HEK293 (cell line): ENCODE results near the gene EDARADD.

ENCODE experiments used
- IKZF3 ChIP-seq: fragments of 450-650 bp; IDR thresholded peaks from 2 replicates; pipeline ENCODE4 v1.5.0; 2018; ENCODE audit warnings: missing biosample characterization, mild to moderate bottlenecking, missing genetic modification characterization, moderate library complexity
- KLF9 ChIP-seq: fragments of 450-650 bp; formaldehyde crosslinking; IDR thresholded peaks from 2 replicates; pipeline ENCODE4 v1.5.1; 2016; ENCODE audit warnings: missing biosample characterization, missing genetic modification characterization, low read depth
- PRDM1 ChIP-seq: fragments of 450-650 bp; formaldehyde crosslinking; IDR thresholded peaks from 2 replicates; pipeline ENCODE4; 2016; ENCODE audit warnings: missing biosample characterization, missing genetic modification characterization
- PRDM2 ChIP-seq: fragments of 450-650 bp; formaldehyde crosslinking; IDR thresholded peaks from 2 replicates; pipeline ENCODE4 v1.5.1; 2016; ENCODE audit warnings: missing biosample characterization, missing genetic modification characterization, borderline replicate concordance
- PRDM4 ChIP-seq: fragments of 450-650 bp; formaldehyde crosslinking; IDR thresholded peaks from 2 replicates; pipeline ENCODE4 v1.5.1; 2017; ENCODE audit warnings: missing biosample characterization, missing genetic modification characterization
- SCRT2 ChIP-seq: fragments of 450-650 bp; formaldehyde crosslinking; IDR thresholded peaks from 2 replicates; pipeline ENCODE4 v1.5.1; 2016; ENCODE audit warnings: missing biosample characterization, missing genetic modification characterization
- TCF7L2 ChIP-seq: IDR thresholded peaks from 2 replicates; pipeline ENCODE4 v1.6.1; 2011; ENCODE audit warnings: low read depth, mild to moderate bottlenecking, inconsistent platforms, low read length, moderate library complexity, borderline replicate concordance
- YY1 ChIP-seq: fragments of 450-650 bp; formaldehyde crosslinking; IDR thresholded peaks from 2 replicates; pipeline ENCODE4 v1.5.1; 2018; ENCODE audit warnings: missing biosample characterization, missing genetic modification characterization
- ZEB2 ChIP-seq: fragments of 450-650 bp; formaldehyde crosslinking; IDR thresholded peaks from 2 replicates; pipeline ENCODE4 v1.5.1; 2016; ENCODE audit warnings: missing biosample characterization, missing genetic modification characterization
- ZFHX2 ChIP-seq: fragments of 450-650 bp; formaldehyde crosslinking; conservative IDR thresholded peaks from 2 replicates; pipeline ENCODE4 v1.5.1; 2016; ENCODE audit warnings: missing biosample characterization, missing genetic modification characterization
- ZNF157 ChIP-seq: fragments of 450-650 bp; formaldehyde crosslinking; IDR thresholded peaks from 2 replicates; pipeline ENCODE4 v1.5.1; 2016; ENCODE audit warnings: missing biosample characterization, missing genetic modification characterization
- ZNF184 ChIP-seq: fragments of 450-650 bp; IDR thresholded peaks from 2 replicates; pipeline ENCODE4 v1.5.1; 2018; ENCODE audit warnings: missing biosample characterization, mild to moderate bottlenecking, missing genetic modification characterization
- ZNF202 ChIP-seq: fragments of 450-650 bp; formaldehyde crosslinking; IDR thresholded peaks from 2 replicates; pipeline ENCODE4 v1.5.1; 2016; ENCODE audit warnings: missing biosample characterization, missing genetic modification characterization, borderline replicate concordance
- ZNF248 ChIP-seq: fragments of 450-650 bp; formaldehyde crosslinking; IDR thresholded peaks from 2 replicates; pipeline ENCODE4 v1.5.1; 2017; ENCODE audit warnings: missing biosample characterization, missing genetic modification characterization
- ZNF311 ChIP-seq: fragments of 450-650 bp; formaldehyde crosslinking; IDR thresholded peaks from 2 replicates; pipeline ENCODE4 v1.5.1; 2017; ENCODE audit warnings: missing biosample characterization, missing genetic modification characterization, borderline replicate concordance
- ZNF366 ChIP-seq: fragments of 450-650 bp; formaldehyde crosslinking; conservative IDR thresholded peaks from 2 replicates; pipeline ENCODE4 v1.5.1; 2016; ENCODE audit warnings: missing biosample characterization, missing genetic modification characterization
- ZNF404 ChIP-seq: fragments of 450-650 bp; formaldehyde crosslinking; IDR thresholded peaks from 2 replicates; pipeline ENCODE4 v1.5.1; 2017; ENCODE audit warnings: missing biosample characterization, missing genetic modification characterization
- ZNF473 ChIP-seq: fragments of 450-650 bp; formaldehyde crosslinking; IDR thresholded peaks from 2 replicates; pipeline ENCODE4 v1.5.1; 2017; ENCODE audit warnings: missing biosample characterization, missing genetic modification characterization
- ZNF558 ChIP-seq: fragments of 450-650 bp; formaldehyde crosslinking; IDR thresholded peaks from 2 replicates; pipeline ENCODE4 v1.5.1; 2016; ENCODE audit warnings: missing biosample characterization, missing genetic modification characterization
- ZNF560 ChIP-seq: fragments of 450-650 bp; formaldehyde crosslinking; IDR thresholded peaks from 2 replicates; pipeline ENCODE4 v1.5.1; 2017; ENCODE audit warnings: missing biosample characterization, missing genetic modification characterization, borderline replicate concordance
- ZNF596 ChIP-seq: fragments of 450-650 bp; IDR thresholded peaks from 2 replicates; pipeline ENCODE4 v1.5.0; 2018; ENCODE audit warnings: missing biosample characterization, mild to moderate bottlenecking, missing genetic modification characterization, moderate library complexity
- ZNF658 ChIP-seq: fragments of 450-650 bp; formaldehyde crosslinking; IDR thresholded peaks from 2 replicates; pipeline ENCODE4; 2016; ENCODE audit warnings: missing biosample characterization, missing genetic modification characterization
- ZNF701 ChIP-seq: fragments of 450-650 bp; formaldehyde crosslinking; IDR thresholded peaks from 2 replicates; pipeline ENCODE4 v1.5.1; 2016; ENCODE audit warnings: missing biosample characterization, missing genetic modification characterization
- TF ChIP-seq, protein P1 (sequence below): fragments of 450-650 bp; formaldehyde crosslinking; IDR thresholded peaks from 2 replicates; pipeline ENCODE4 v1.5.1; 2016; ENCODE audit warnings: missing biosample characterization, missing genetic modification characterization
- TF ChIP-seq, protein P2 (sequence below): fragments of 450-650 bp; formaldehyde crosslinking; IDR thresholded peaks from 2 replicates; pipeline ENCODE4 v1.5.1; 2017; ENCODE audit warnings: missing biosample characterization, missing genetic modification characterization

The EDARADD gene

DNA sequence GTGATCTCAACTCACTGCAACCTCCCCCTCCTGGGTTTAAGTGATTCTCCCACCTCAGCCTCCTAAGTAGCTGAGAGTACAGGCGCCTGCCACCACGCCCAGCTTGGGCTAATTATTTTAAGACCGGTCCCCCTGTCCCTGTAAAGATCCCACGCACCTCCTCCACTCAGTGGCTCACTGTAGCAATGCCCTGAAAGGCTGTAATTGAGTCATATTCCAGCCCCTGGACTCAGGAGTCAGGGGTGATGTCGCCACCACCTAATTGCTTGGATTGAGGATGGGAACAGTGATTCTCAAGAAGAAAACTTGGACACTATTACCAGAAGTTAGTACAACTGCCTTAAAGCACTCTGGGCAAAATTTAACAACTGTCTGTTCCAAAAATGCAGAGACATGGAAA lies 3.1 kb upstream of the EDARADD start (continued):
- TF ChIP-seq ZNF560: no peak
- TF ChIP-seq YY1 (tag by site-specific recombination): no peak
- no peak for TF ChIP-seq ZNF404 (tag by site-specific recombination)
- TF ChIP-seq ZNF473 (tag by site-specific recombination): no peak
- no peak for TF ChIP-seq TCF7L2
- no peak for TF ChIP-seq ZNF596 (tag by site-specific recombination)
- no peak for TF ChIP-seq ZNF248 (tag by site-specific recombination)
- no peak for TF ChIP-seq PRDM2 (tag by site-specific recombination)
- TF ChIP-seq, protein P1, sequence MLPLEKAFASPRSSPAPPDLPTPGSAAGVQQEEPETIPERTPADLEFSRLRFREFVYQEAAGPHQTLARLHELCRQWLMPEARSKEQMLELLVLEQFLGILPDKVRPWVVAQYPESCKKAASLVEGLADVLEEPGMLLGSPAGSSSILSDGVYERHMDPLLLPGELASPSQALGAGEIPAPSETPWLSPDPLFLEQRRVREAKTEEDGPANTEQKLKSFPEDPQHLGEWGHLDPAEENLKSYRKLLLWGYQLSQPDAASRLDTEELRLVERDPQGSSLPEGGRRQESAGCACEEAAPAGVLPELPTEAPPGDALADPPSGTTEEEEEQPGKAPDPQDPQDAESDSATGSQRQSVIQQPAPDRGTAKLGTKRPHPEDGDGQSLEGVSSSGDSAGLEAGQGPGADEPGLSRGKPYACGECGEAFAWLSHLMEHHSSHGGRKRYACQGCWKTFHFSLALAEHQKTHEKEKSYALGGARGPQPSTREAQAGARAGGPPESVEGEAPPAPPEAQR (tag by site-specific recombination): no peak
- no peak for TF ChIP-seq ZNF184 (tag by site-specific recombination)
- peak; percentile 97 for TF ChIP-seq ZFHX2 (tag by site-specific recombination)
- TF ChIP-seq ZEB2 (tag by site-specific recombination): no peak
- no peak for TF ChIP-seq ZNF157 (tag by site-specific recombination)
- no peak for TF ChIP-seq KLF9
- no peak for TF ChIP-seq ZNF366 (tag by site-specific recombination)
- TF ChIP-seq PRDM1 (tag by site-specific recombination): no peak
- no peak for TF ChIP-seq SCRT2 (tag by site-specific recombination)
- no peak for TF ChIP-seq PRDM4
- TF ChIP-seq ZNF701 (tag by site-specific recombination): no peak
- TF ChIP-seq ZNF558 (tag by site-specific recombination): no peak
- no peak for TF ChIP-seq ZNF202
- TF ChIP-seq, protein P2, sequence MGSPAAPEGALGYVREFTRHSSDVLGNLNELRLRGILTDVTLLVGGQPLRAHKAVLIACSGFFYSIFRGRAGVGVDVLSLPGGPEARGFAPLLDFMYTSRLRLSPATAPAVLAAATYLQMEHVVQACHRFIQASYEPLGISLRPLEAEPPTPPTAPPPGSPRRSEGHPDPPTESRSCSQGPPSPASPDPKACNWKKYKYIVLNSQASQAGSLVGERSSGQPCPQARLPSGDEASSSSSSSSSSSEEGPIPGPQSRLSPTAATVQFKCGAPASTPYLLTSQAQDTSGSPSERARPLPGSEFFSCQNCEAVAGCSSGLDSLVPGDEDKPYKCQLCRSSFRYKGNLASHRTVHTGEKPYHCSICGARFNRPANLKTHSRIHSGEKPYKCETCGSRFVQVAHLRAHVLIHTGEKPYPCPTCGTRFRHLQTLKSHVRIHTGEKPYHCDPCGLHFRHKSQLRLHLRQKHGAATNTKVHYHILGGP: no peak
- TF ChIP-seq IKZF3 (tag by site-specific recombination): no peak
- no peak for TF ChIP-seq ZNF658 (tag by site-specific recombination)
- no peak for TF ChIP-seq ZNF311 (tag by site-specific recombination)
- TF ChIP-seq, all 188 proteins: peak for 12
